Activated T-cell treated with anti-CD3 and anti-CD28 coated beads, Interleukin-2, amount 50 U/mL, for 72 hours (primary cell): ENCODE data around the gene ZFYVE27. TPM values are rescaled to one million over a fixed set of nuclear protein-coding genes. Genes with fewer than 3 reads are reported as not detected.

ENCODE experiments used
- ATAC-seq, 2 donors: fragments of 150-1000 bp; cut with Tn5 transposase; replicated peaks in 1 of 2; 2 replicates each; pipeline ENCODE4 v1.10.0; 2021; ENCODE audit warnings: moderate library complexity in 2 of 2, mild to moderate bottlenecking in 1 of 2
- DNase-seq, 2 donors: peaks; one replicate each; pipeline ENCODE4 v3.0.0; 2021 to 2022; ENCODE audit warnings: mixed read lengths in 1 of 2
- H3K27ac Mint-ChIP-seq: one replicate; pipeline ENCODE4 v1.8.0; 2022; ENCODE audit warnings: mild to moderate bottlenecking, moderate library complexity, mixed read lengths
- H3K27me3 Mint-ChIP-seq: one replicate; pipeline ENCODE4 v1.8.0; 2022; ENCODE audit warnings: low read depth, mixed read lengths
- H3K36me3 Mint-ChIP-seq, 2 donors: one replicate each; pipeline ENCODE4 v1.8.0; 2022; ENCODE audit warnings: mixed read lengths in 2 of 2, mild to moderate bottlenecking in 1 of 2; ENCODE audit not compliant: insufficient read depth in 2 of 2
- H3K4me1 Mint-ChIP-seq: one replicate; pipeline ENCODE4 v1.8.0; 2022; ENCODE audit warnings: low read depth, mixed read lengths
- H3K4me3 Mint-ChIP-seq, 2 donors: one replicate each; pipeline ENCODE4 v1.8.0; 2022; ENCODE audit warnings: mild to moderate bottlenecking in 2 of 2, mixed read lengths in 2 of 2, moderate library complexity in 2 of 2
- H3K9me3 Mint-ChIP-seq, 2 donors: one replicate each; pipeline ENCODE4 v1.8.0; 2022; ENCODE audit warnings: mixed read lengths in 2 of 2
- total RNA-seq, 2 donors: library from RNA; stranded (reverse); gene quantifications; one replicate each; pipeline ENCODE4 v1.2.3, GENCODE V29; 2022

Gene ZFYVE27
- total RNA-seq, 2 donors from 2014 or later = 33.7 to 40.0 TPM

- Mint-ChIP-seq H3K36me3 (no peaks in the 10 kb centered on the region), H3K4me3 (peak within 1 kb of the TSS; percentile 75 to 76), H3K4me1 (peaks cover 13% of the 10 kb centered on the region), H3K27me3 (peaks cover 35% of the 10 kb centered on the region), H3K9me3 (no peaks in the 10 kb centered on the region), H3K27ac (no peak within 1 kb of the TSS)
- DNase-seq = no peak
- ATAC-seq = peak in 1 of 2 donors; percentile 26
Measured at GRCh38 chr10:97771913-97772823, 35.2 kb downstream of the ZFYVE27 start, which contains the start of gene SFRP5. SFRP5 (minus strand) TSS chr10:97771999; CDS start chr10:97771833, 166 bp downstream.

- DNase-seq = no peak
- no peak overlapping the region for H3K4me3 Mint-ChIP-seq
- no peaks in the 10 kb centered on the region for H3K36me3 Mint-ChIP-seq
- ATAC-seq = no peak
- no peak overlapping the region for H3K27ac Mint-ChIP-seq
- H3K27me3 Mint-ChIP-seq = peaks cover 35% of the 10 kb centered on the region
- no peaks in the 10 kb centered on the region for H3K9me3 Mint-ChIP-seq
- H3K4me1 Mint-ChIP-seq = peaks cover 13% of the 10 kb centered on the region
Measured at GRCh38 chr10:97773096-97773495, 36.2 kb downstream of the ZFYVE27 start.

DNA sequence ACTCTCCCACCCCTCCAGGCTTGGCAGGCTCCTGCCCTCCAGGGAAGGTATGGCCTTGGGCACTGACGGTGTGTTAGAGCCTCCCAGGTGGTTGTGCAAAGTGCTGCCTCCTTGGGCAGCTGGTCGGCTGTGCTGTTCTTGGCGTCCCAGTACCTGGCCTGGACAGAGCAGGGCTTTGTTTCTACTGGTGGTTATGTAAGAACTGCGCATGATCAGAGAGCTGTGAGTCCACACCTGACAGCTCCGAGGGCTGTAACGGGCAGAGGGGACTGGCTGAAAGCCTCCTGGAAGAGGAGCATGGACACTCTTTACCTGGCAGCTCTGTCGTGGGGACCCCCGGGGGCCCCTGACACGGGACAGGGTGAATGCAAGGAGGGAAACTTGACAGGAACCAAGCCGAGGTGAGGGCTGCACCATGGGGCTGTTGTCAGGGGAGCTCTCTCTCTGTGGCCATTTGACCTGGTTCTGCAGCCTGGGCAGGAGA, 37.9 kb downstream of the ZFYVE27 start:
- Mint-ChIP-seq H3K27ac (no peak overlapping the region), H3K27me3 (peaks cover 32% of the 10 kb centered on the region), H3K4me1 (peaks cover 13% of the 10 kb centered on the region), H3K36me3 (no peaks in the 10 kb centered on the region), H3K4me3 (no peak overlapping the region), H3K9me3 (no peaks in the 10 kb centered on the region)
- ATAC-seq (no peak), DNase-seq (no peak)

DNA sequence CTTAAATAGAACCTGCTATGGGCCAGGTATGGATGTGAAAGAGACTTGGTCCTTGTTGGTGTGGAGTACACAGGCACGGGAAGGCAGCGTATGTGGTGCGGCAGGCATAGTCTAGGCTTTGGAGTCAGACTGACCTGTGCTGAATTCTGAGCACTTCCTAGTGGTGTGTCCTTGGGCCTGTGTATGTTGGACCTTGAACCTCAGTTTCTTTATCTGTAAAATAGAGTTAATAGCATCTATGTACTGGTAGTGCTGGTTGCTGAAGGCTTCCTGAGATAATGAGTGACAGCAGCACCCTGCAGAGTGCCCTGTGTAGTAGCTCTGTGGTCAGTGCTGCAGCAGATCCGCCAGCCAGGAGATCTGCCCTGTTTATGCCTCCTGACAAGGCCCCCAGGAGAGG, 40.2 kb downstream of the ZFYVE27 start:
- Mint-ChIP-seq H3K4me3 (no peak overlapping the region), H3K27me3 (peaks cover 12% of the 10 kb centered on the region), H3K36me3 (no peaks in the 10 kb centered on the region), H3K4me1 (peaks cover 24% of the 10 kb centered on the region), H3K9me3 (no peaks in the 10 kb centered on the region), H3K27ac (no peak overlapping the region)
- DNase-seq (no peak), ATAC-seq (no peak)

GRCh38 chr10:97778452-97779302, 41.7 kb downstream of the ZFYVE27 start:
- Mint-ChIP-seq H3K27ac (no peak overlapping the region), H3K4me1 (peaks cover 28% of the 10 kb centered on the region), H3K36me3 (no peaks in the 10 kb centered on the region), H3K9me3 (no peaks in the 10 kb centered on the region), H3K27me3 (no peaks in the 10 kb centered on the region), H3K4me3 (no peak overlapping the region)
- ATAC-seq (no peak), DNase-seq (no peak)

DNA sequence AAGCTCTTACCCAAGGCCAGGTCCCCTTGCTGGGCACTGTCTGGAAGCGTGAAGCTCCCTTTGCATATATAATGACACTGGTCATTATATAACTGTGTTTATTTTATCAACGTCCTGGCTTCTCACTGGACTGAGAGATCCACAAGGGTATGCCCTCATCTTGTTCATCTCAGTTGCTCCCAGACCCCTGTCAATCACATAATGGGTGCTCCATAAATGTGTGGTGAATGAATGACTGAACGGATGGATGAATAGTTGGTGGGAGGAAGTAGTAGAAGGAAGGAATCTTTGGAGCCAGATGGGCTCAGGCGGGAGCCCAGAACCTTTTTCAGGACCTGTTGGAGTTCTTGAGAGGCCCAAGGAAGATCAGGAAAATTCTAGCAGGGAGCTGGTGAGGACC, 42.6 kb downstream of the ZFYVE27 start:
- Mint-ChIP-seq H3K4me1 (peaks cover 28% of the 10 kb centered on the region), H3K36me3 (no peaks in the 10 kb centered on the region), H3K4me3 (no peak overlapping the region), H3K27ac (no peak overlapping the region), H3K9me3 (no peaks in the 10 kb centered on the region), H3K27me3 (no peaks in the 10 kb centered on the region)
- ATAC-seq (no peak), DNase-seq (no peak)

- Mint-ChIP-seq H3K27me3 (no peaks in the 10 kb centered on the region), H3K4me1 (peaks cover 28% of the 10 kb centered on the region), H3K36me3 (no peaks in the 10 kb centered on the region), H3K9me3 (no peaks in the 10 kb centered on the region), H3K27ac (no peak overlapping the region), H3K4me3 (no peak overlapping the region)
- DNase-seq (no peak), ATAC-seq (no peak)
Measured at GRCh38 chr10:97779975-97780374, 43.0 kb downstream of the ZFYVE27 start.

GRCh38 chr10:97780841-97781617, 44.1 kb downstream of the ZFYVE27 start:
- ATAC-seq (peak in 1 of 2 donors; percentile 28), DNase-seq (no peak)
- peak overlapping the region; percentile 81 for H3K27ac Mint-ChIP-seq

DNA sequence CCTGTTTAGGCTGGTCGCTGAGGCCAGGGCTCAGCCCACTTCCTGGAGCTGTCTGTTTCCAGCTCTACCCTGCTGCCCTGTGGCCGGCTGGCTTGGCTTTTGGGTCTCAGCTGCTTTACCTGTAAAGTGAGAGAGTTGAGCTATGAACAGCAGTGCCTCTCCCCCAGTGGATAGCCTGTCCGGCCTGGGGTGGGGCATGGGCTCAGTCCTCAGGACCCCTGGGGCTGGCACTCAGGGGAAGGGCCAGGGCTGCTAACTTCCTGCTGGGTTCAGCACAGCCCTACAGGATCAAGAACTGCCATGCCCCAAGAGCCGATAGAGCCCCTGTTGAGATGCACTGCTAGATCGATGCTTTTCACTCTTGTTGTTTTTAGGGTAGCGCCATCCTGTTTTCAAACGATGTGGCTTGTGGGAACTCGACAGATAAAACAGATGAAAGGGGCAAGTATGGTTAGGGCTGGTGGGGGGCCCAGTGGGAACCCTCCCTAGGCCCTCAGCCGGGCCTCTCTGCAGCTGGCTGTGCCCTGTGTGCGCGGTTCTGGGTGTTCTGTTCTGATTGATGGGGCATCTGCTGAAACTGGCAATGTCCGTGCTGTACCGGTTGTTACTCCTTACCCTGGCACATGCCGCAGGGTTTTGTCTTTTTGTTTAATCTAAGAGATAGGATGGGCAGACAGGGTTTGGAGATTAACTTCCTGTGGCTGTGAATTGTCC, 44.8 kb downstream of the ZFYVE27 start:
- ATAC-seq (peak; percentile 68 to 70), DNase-seq (peak in 1 of 2 donors; percentile 13)
- Mint-ChIP-seq H3K4me1 (peaks cover 28% of the 10 kb centered on the region), H3K27me3 (no peaks in the 10 kb centered on the region), H3K4me3 (peak overlapping the region; percentile 6 to 38), H3K27ac (peak overlapping the region; percentile 81), H3K36me3 (no peaks in the 10 kb centered on the region), H3K9me3 (no peaks in the 10 kb centered on the region)

More at GRCh38 chr10:97780841-97781617, 44.1 kb downstream of the ZFYVE27 start:
- Mint-ChIP-seq H3K4me1 (peaks cover 28% of the 10 kb centered on the region), H3K27me3 (no peaks in the 10 kb centered on the region), H3K36me3 (no peaks in the 10 kb centered on the region), H3K9me3 (no peaks in the 10 kb centered on the region), H3K4me3 (peak overlapping the region in 1 of 2 donors; percentile 39)

GRCh38 chr10:97782455-97783228, 45.7 kb downstream of the ZFYVE27 start:
- Mint-ChIP-seq H3K36me3 (no peaks in the 10 kb centered on the region), H3K4me3 (no peak overlapping the region), H3K9me3 (no peaks in the 10 kb centered on the region), H3K4me1 (peaks cover 28% of the 10 kb centered on the region), H3K27me3 (no peaks in the 10 kb centered on the region), H3K27ac (no peak overlapping the region)
- DNase-seq = no peak
- no peak for ATAC-seq

DNA sequence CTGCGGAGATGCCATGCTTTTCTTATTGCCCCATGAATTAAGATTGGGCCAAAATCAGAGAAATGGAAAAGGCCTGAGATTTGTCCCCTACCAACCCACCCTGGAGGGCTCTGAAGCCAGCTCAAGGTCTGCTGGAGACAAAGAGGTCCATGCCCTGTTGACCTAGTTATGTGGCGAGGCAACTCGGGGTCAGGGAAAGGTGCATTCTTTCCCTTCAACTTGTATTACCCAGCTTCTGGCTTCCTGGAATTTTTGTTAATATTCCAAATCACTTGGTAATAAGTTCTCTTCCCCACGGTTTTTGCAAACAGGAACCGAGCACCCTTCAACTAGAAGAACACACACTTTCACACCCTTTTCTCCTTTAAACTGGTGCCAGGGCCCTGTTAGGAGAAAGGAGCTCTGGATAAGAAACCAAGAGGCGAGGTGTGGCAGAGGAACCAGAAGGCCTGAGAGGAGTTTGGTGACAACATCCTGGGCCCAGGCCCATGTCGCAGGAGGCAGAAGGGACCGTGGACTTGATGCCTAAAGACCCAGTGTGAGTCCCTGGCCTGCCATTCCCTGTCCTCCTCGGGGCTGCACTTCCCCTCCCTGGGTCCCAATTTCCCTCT, 47.4 kb downstream of the ZFYVE27 start:
- Mint-ChIP-seq H3K4me1 (peaks cover 28% of the 10 kb centered on the region), H3K4me3 (no peak overlapping the region), H3K27ac (no peak overlapping the region), H3K36me3 (no peaks in the 10 kb centered on the region), H3K9me3 (no peaks in the 10 kb centered on the region), H3K27me3 (no peaks in the 10 kb centered on the region)
- ATAC-seq (no peak), DNase-seq (no peak)
